Ishikawa (cell line): ENCODE results near the gene GALNT11.

Source experiments
- CEBPB ChIP-seq: IDR thresholded peaks from 2 replicates; pipeline ENCODE4 v1.6.1; 2012
- CREB1 ChIP-seq: IDR thresholded peaks from 2 replicates; pipeline ENCODE4 v1.6.1; 2012; ENCODE audit warnings: low read depth
- EGR1 ChIP-seq: IDR thresholded peaks from 2 replicates; pipeline ENCODE4 v1.6.1; 2012
- EP300 ChIP-seq: IDR thresholded peaks from 2 replicates; pipeline ENCODE4 v1.6.1; 2012; ENCODE audit warnings: borderline replicate concordance
- FOXM1 ChIP-seq: IDR thresholded peaks from 2 replicates; pipeline ENCODE4 v1.6.1; 2012; ENCODE audit warnings: low read depth, borderline replicate concordance
- NFIC ChIP-seq: IDR thresholded peaks from 2 replicates; pipeline ENCODE4 v1.6.1; 2012
- RAD21 ChIP-seq: IDR thresholded peaks from 2 replicates; pipeline ENCODE4 v1.6.1; 2012; ENCODE audit warnings: low read depth
- TAF1 ChIP-seq: IDR thresholded peaks from 2 replicates; pipeline ENCODE4 v1.6.1; 2012; ENCODE audit warnings: low read depth, mild to moderate bottlenecking
- TEAD4 ChIP-seq: IDR thresholded peaks from 2 replicates; pipeline ENCODE4 v1.6.1; 2012
- YY1 ChIP-seq: IDR thresholded peaks from 2 replicates; pipeline ENCODE4 v1.6.1; 2012; ENCODE audit warnings: low read depth
- ZBTB7A ChIP-seq: IDR thresholded peaks from 2 replicates; pipeline ENCODE4 v1.6.1; 2012; ENCODE audit warnings: low read depth
- TF ChIP-seq, protein P1 (sequence below): IDR thresholded peaks from 2 replicates; pipeline ENCODE4 v1.6.1; 2012; ENCODE audit warnings: low read depth, mild to moderate bottlenecking
- TF ChIP-seq, protein P2 (sequence below): IDR thresholded peaks from 2 replicates; pipeline ENCODE4 v1.6.1; 2012
- TF ChIP-seq, protein P3 (sequence below): IDR thresholded peaks from 2 replicates; pipeline ENCODE4 v1.6.1; 2012

The GALNT11 gene

DNA sequence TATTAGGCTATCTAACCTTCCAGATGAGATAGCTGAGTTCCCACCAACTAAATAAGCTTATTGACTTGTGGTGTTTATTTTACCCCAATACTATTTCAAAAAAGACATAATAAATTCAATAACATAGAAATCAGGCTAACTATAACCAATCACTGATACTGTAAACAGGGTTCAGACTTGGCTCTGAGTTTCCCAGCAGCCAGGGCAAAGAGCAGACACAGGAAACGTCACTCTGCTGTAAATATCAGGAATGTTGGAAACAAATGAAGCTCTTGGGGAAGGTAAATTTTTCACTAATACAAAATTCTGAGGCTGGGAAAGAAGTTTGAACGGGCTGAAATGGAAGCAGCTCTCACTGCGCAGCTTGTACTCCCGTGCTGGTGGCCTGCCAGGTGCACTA is 114.6 kb downstream of the GALNT11 start:
- TF ChIP-seq, protein P1, sequence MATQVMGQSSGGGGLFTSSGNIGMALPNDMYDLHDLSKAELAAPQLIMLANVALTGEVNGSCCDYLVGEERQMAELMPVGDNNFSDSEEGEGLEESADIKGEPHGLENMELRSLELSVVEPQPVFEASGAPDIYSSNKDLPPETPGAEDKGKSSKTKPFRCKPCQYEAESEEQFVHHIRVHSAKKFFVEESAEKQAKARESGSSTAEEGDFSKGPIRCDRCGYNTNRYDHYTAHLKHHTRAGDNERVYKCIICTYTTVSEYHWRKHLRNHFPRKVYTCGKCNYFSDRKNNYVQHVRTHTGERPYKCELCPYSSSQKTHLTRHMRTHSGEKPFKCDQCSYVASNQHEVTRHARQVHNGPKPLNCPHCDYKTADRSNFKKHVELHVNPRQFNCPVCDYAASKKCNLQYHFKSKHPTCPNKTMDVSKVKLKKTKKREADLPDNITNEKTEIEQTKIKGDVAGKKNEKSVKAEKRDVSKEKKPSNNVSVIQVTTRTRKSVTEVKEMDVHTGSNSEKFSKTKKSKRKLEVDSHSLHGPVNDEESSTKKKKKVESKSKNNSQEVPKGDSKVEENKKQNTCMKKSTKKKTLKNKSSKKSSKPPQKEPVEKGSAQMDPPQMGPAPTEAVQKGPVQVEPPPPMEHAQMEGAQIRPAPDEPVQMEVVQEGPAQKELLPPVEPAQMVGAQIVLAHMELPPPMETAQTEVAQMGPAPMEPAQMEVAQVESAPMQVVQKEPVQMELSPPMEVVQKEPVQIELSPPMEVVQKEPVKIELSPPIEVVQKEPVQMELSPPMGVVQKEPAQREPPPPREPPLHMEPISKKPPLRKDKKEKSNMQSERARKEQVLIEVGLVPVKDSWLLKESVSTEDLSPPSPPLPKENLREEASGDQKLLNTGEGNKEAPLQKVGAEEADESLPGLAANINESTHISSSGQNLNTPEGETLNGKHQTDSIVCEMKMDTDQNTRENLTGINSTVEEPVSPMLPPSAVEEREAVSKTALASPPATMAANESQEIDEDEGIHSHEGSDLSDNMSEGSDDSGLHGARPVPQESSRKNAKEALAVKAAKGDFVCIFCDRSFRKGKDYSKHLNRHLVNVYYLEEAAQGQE: no peak
- TF ChIP-seq RAD21: no peak
- no peak for TF ChIP-seq YY1
- no peak for TF ChIP-seq FOXM1
- TF ChIP-seq EGR1: no peak
- TF ChIP-seq EP300: no peak
- no peak for TF ChIP-seq TEAD4

DNA sequence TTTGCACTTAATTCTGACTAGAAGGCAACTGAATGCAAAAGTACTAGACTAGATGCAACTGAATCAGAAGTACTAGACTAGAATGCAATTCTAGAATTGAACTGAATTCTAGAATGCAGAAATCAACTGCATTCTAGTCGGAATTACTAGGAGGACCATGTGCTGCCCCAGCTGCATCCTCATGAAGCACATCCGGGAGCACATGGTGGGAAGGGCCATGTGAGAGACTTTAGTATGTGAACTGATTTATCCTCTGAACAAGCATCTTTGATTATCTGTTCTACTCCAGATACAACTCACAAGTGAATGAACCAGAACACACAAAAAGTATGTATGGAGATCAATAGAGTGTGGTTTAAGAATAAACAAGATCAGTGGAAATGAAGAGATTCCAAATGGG is 115.1 kb downstream of the GALNT11 start:
- TF ChIP-seq EGR1: no peak

DNA sequence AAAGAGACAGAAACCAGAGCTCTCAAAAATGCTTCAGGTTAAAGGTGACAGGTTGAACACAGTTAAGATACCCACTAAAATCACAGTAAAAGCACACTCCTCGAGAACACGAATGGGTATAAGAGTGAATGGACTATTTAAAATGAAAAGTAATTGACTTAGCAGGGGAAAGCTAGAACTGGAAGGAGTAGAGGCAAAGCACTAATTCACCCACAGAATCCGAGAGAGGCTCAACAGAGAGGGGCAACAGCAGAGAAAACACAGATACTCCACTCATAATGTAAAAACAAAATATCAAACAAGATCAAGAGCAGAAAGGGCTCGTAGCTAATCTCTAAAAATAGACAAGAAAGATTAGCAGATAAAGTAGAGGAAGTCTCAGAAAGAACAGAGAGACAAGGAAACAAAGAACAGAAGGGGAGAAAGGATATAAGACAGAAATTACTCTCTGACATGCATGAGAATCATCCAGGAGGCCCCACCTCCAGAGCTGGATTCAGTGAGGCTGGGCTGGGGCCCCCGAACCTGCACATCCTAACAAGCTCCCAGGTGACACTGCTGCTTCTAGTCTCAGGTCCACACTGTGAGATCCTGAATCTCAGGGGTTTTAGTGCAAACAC is 117.6 kb downstream of the GALNT11 start:
- no peak for TF ChIP-seq TEAD4
- no peak for TF ChIP-seq RAD21
- no peak for TF ChIP-seq EGR1
- no peak for TF ChIP-seq TAF1
- no peak for TF ChIP-seq EP300
- TF ChIP-seq, protein P2, sequence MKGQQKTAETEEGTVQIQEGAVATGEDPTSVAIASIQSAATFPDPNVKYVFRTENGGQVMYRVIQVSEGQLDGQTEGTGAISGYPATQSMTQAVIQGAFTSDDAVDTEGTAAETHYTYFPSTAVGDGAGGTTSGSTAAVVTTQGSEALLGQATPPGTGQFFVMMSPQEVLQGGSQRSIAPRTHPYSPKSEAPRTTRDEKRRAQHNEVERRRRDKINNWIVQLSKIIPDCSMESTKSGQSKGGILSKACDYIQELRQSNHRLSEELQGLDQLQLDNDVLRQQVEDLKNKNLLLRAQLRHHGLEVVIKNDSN: no peak
- no peak for TF ChIP-seq ZBTB7A
- no peak for TF ChIP-seq YY1

DNA sequence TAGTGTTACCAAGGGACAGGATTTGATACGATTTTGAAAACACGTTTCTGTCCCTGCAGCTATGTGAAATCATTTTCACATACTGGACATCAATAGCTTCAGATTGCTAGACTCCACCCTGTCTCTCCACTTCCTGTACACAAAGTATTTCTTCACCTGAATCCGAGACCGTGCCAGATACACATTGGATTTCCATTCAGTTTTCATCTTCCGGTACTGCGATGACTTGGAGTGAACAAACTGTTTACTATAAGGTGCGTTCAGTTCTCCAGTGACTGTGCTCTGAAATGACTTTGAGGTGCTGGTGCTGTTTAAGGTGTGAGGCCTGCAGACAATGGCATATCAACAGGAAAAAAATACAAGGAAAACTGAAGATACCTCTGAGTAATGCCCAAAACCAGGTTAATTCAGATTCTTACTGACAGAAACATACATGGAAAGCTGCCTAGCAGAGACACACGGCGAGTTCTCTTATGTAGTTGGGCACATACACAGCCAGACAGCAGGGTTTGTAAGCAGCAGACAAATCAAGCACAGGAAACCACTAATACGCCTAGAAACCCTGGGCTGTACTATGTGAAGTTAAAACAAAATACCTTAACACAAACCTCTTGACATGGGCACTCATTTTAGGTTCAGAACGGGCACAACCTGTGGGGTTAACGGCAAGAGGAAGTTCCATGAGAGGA is 119.2 kb downstream of the GALNT11 start:
- TF ChIP-seq YY1: no peak
- TF ChIP-seq, protein P1: no peak
- TF ChIP-seq, protein P3, sequence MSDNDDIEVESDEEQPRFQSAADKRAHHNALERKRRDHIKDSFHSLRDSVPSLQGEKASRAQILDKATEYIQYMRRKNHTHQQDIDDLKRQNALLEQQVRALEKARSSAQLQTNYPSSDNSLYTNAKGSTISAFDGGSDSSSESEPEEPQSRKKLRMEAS: no peak
- TF ChIP-seq FOXM1: no peak
- TF ChIP-seq CREB1: no peak
- TF ChIP-seq EGR1: no peak
- no peak for TF ChIP-seq TEAD4
- no peak for TF ChIP-seq RAD21
- TF ChIP-seq CEBPB: no peak

DNA sequence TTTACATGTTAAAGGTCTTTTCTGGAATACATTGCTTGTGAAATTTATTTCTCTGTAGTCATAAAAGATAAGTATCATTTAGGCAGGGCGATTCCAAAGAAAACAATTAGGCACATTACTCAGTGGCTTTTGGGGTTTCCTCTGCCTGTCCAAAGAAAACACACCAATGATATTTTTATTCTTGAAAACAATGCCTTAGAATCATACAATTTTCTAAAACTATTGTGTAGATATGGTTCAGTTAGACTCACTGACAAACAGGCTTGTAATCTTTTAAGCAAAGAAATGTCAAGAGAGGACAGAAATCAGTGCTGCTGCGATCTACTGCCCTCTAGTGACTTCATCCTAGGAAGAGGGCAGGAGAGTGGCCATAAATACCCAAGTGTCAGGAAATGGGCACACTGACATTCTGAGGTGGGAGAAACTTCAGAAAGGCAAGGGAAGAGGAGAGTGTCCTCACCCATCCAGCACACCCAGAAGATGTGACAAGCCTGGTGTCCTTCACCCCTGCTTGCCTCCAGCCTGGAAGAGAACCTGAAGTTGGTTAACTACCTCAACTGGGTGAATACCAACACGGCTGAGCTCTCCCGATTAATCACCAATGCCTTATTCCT is 120.5 kb downstream of the GALNT11 start:
- peak; percentile 56; the same call in 1 of the 2 replicates for TF ChIP-seq RAD21
- TF ChIP-seq NFIC: no peak

DNA sequence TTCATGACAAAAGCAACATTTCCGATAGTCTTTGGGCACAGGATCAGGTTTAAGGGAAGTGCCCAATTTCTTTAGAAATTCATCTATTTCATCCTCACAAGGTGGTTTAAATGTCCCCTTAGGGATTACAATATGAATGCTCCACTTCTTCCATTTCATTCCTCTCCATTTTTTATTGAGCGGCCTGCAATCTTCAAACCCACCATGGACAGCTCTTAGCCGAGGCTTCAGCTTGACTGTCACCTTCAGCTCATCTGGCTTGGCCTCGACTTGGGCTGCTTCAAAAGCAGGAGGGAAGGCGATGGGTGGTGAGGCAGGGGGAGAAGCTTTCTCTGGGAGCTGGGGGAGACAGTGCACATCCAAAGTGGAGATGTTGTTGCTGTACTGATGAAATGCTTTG is 123.2 kb downstream of the GALNT11 start:
- TF ChIP-seq CREB1: no peak
- TF ChIP-seq, protein P1: peak; percentile 46; the same call in 1 of the 2 replicates
